Glutamatergic neuron (in vitro differentiated cells): ENCODE measurements around the gene IL18RAP. TPM values are rescaled to one million over a fixed set of nuclear protein-coding genes. Genes with fewer than 3 reads are reported as not detected.

ENCODE experiments used
- DNase-seq: peaks from one replicate; pipeline ENCODE4 v3.0.0; 2022
- H3K27ac Mint-ChIP-seq: one replicate; pipeline ENCODE4 v1.8.0; 2020; ENCODE audit warnings: mild to moderate bottlenecking, mixed read lengths, inconsistent platforms; ENCODE audit not compliant: unreplicated experiment
- H3K27me3 Mint-ChIP-seq: one replicate; pipeline ENCODE4 v1.8.0; 2020; ENCODE audit warnings: mild to moderate bottlenecking, moderate library complexity, mixed read lengths, inconsistent platforms; ENCODE audit not compliant: unreplicated experiment
- H3K36me3 Mint-ChIP-seq: one replicate; pipeline ENCODE4 v1.8.0; 2020; ENCODE audit warnings: mild to moderate bottlenecking, mixed read lengths, inconsistent platforms; ENCODE audit not compliant: unreplicated experiment
- H3K4me1 Mint-ChIP-seq: one replicate; pipeline ENCODE4 v1.8.0; 2020; ENCODE audit warnings: mild to moderate bottlenecking, low read depth, mixed read lengths, inconsistent platforms; ENCODE audit not compliant: unreplicated experiment
- H3K4me3 Mint-ChIP-seq: one replicate; pipeline ENCODE4 v1.8.0; 2020; ENCODE audit warnings: mild to moderate bottlenecking, mixed read lengths, inconsistent platforms; ENCODE audit not compliant: unreplicated experiment
- H3K9me3 Mint-ChIP-seq: one replicate; pipeline ENCODE4 v1.8.0; 2020; ENCODE audit warnings: mild to moderate bottlenecking, moderate library complexity, mixed read lengths, inconsistent platforms; ENCODE audit not compliant: unreplicated experiment
- total RNA-seq: library from RNA; stranded (reverse); fragmentation: NEBNext Ultra II Directional; extraction: Animal tissue kit (Norgen Biotek cat#: 25700); gene quantifications from one replicate; pipeline ENCODE4 v1.2.1, GENCODE V29; 2021; ENCODE audit not compliant: unreplicated experiment
- TF ChIP-seq, protein P1 (sequence below): fragments of 200-600 bp; sonication (generic); IDR thresholded peaks from one replicate; pipeline ENCODE4 v1.5.0; 2021; ENCODE audit not compliant: partially characterized antibody, unreplicated experiment

Gene IL18RAP
- total RNA-seq, 1 donor from 2014 or later = not detected

DNA sequence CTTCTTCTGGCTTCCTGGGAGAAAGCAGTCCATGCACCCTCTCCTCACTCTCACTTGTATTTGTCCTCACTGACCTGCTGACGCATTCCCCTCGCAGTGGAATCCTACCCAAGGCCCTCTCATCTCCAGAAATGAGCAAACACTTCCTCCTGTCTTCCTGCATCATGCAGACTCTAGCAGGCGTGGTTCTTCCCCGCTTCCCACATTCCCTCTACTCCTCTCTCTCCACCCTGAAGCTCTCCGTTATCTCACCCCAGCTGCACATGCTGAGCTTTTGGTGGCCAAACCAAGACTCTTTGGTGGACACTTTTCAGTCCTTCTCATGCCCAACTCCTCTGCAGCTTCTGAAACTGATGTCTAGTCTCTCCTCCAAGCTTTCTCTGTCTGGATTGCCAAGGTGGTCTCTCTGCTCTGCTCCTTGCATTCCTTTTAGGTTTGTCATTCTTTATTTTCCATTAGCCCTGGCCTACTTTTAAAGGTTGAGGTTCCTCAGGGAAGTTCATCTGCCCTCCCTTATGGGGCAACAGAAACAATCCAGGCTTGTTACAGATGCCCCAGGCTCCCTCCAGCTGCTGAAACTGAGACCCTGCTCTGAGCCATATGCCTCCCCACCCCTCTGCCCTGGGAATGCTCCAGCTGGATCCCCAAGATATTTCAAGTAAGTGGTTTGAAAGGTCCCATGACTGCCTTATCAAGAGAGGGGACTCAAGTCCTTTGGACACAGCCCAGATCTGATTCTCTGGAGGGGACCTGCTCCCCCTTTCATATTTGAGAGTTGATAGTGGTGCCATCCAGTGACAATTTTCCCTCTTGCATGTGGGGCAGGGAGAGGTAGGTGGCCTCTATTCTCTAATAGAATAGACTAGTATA lies 835 bp upstream of the IL18RAP start:
- no peak for DNase-seq
- Mint-ChIP-seq H3K27me3 (peaks cover 2% of the 10 kb centered on the region), H3K4me1 (no peaks in the 10 kb centered on the region), H3K27ac (no peak overlapping the region), H3K4me3 (no peak overlapping the region), H3K36me3 (no peaks in the 10 kb centered on the region), H3K9me3 (no peaks in the 10 kb centered on the region)
- TF ChIP-seq, protein P1, sequence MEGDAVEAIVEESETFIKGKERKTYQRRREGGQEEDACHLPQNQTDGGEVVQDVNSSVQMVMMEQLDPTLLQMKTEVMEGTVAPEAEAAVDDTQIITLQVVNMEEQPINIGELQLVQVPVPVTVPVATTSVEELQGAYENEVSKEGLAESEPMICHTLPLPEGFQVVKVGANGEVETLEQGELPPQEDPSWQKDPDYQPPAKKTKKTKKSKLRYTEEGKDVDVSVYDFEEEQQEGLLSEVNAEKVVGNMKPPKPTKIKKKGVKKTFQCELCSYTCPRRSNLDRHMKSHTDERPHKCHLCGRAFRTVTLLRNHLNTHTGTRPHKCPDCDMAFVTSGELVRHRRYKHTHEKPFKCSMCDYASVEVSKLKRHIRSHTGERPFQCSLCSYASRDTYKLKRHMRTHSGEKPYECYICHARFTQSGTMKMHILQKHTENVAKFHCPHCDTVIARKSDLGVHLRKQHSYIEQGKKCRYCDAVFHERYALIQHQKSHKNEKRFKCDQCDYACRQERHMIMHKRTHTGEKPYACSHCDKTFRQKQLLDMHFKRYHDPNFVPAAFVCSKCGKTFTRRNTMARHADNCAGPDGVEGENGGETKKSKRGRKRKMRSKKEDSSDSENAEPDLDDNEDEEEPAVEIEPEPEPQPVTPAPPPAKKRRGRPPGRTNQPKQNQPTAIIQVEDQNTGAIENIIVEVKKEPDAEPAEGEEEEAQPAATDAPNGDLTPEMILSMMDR = no peak

DNA sequence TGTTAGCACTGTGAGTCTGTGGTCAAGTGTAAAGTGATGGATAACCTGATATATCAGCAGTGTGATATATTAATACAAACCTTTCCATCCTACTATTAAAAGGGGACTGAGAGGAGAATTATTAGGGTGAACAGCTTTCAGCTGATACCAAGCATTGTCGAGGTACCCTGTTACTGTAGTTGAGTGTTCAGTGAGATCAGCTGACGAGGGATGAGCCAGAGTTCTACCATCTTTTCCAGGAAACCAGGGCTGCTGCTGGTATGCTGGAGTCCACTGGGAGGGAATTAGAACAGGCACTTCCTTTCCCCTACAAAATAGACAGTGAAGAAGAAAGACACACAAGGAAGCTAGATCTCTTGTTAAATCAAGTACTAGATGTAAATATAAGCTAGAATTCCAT lies 408 bp downstream of the IL18RAP start:
- peaks cover 2% of the 10 kb centered on the region for H3K27me3 Mint-ChIP-seq

DNA sequence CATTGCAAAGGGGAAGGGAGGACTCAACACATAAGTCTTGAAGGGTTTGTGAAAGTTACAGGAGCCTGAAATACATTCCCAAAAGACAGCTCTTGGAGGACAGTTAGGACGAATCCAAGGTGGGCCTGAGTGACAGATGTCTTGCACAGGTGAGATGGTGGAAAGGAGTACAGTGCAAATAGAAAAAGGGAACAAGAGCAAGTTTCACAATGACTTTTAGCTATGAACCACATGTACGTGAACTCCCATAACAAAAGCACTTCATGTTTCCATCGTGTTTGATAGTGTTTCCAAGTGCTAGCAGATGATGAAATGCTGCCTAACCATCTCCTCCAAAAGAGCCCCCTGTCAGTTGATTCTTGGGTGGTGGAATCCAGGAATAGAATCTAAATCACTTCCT lies 1.8 kb downstream of the IL18RAP start:
- no peaks in the 10 kb centered on the region for H3K4me1 Mint-ChIP-seq
- peaks cover 2% of the 10 kb centered on the region for H3K27me3 Mint-ChIP-seq
- H3K9me3 Mint-ChIP-seq = no peaks in the 10 kb centered on the region
- H3K36me3 Mint-ChIP-seq = no peaks in the 10 kb centered on the region
- H3K27ac Mint-ChIP-seq = no peak overlapping the region
- DNase-seq = no peak
- no peak overlapping the region for H3K4me3 Mint-ChIP-seq
- TF ChIP-seq, protein P1 = no peak

More for the DNA sequence above, 408 bp downstream of the IL18RAP start:
- TF ChIP-seq, protein P1 = no peak
- DNase-seq = no peak
- no peaks in the 10 kb centered on the region for H3K4me1 Mint-ChIP-seq
- H3K9me3 Mint-ChIP-seq = no peaks in the 10 kb centered on the region
- no peak overlapping the region for H3K27ac Mint-ChIP-seq
- H3K4me3 Mint-ChIP-seq = no peak overlapping the region
- H3K36me3 Mint-ChIP-seq = no peaks in the 10 kb centered on the region

DNA sequence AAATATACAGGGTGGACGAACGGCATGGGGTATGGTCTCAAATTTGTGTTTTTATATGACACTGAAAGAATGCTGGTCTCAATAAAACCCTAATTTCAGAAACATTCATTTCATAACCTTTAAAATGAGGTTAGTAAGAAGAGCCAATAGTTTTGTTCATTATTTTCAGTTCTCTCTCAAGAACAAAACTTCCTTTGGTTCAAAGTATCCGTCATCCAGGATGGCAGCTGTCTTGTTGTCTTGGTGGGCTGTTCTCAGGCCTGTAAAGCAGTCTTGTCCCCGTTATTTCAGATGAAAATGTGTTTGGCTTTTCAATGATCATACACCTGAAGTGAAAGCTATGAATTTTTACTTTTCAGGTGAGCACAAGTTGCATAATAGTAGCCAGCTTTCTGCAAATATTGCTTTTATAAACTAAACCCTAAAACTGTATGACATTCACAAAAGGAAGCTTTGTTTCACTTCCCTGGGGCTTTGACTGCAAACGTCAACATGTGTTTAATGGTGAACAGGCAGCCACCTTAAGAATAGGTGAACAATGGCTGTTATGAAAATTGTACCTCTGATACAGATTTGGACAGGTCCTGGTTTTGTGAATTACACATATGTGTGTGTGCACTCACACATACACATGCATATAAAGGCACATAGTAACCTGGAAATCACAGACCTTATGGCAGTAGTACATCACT lies 2.6 kb downstream of the IL18RAP start:
- no peak for DNase-seq
- Mint-ChIP-seq H3K4me3 (no peak overlapping the region), H3K27me3 (peaks cover 2% of the 10 kb centered on the region), H3K36me3 (no peaks in the 10 kb centered on the region), H3K9me3 (no peaks in the 10 kb centered on the region), H3K27ac (no peak overlapping the region), H3K4me1 (no peaks in the 10 kb centered on the region)
- TF ChIP-seq, protein P1 = no peak

DNA sequence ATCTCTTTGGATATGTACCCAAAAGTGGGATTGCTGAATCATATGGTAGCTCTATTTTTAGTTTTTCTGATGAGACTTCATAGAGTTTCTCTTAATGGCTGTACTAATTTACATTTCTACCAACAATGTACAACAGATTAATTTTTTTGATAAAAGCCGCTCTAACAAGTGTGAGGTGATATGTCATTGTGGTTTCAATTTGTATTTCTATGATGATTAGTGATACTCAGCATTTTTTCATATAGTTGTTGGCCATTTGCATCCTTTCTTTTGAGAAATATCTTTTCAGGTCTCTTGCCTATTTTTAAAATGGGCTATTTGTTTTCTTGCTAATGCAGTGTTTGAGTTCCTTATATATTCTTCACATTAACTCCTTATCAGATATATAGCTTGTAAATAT lies 4.3 kb downstream of the IL18RAP start:
- Mint-ChIP-seq H3K27ac (no peak overlapping the region), H3K36me3 (no peaks in the 10 kb centered on the region)
- TF ChIP-seq, protein P1 = no peak

More for the DNA sequence above, 4.3 kb downstream of the IL18RAP start:
- Mint-ChIP-seq H3K9me3 (no peaks in the 10 kb centered on the region), H3K27me3 (peaks cover under 1% of the 10 kb centered on the region), H3K4me3 (no peak overlapping the region), H3K4me1 (no peaks in the 10 kb centered on the region)
- DNase-seq = no peak
